ENCODE results near the gene MACIR.
"Not testable (repeated sequence)": the region's sequence is repeated elsewhere in the genome, so short reads cannot be mapped to it uniquely, and the experiment has no call there.

Gene MACIR, protein sequence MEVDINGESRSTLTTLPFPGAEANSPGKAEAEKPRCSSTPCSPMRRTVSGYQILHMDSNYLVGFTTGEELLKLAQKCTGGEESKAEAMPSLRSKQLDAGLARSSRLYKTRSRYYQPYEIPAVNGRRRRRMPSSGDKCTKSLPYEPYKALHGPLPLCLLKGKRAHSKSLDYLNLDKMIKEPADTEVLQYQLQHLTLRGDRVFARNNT

DNA sequence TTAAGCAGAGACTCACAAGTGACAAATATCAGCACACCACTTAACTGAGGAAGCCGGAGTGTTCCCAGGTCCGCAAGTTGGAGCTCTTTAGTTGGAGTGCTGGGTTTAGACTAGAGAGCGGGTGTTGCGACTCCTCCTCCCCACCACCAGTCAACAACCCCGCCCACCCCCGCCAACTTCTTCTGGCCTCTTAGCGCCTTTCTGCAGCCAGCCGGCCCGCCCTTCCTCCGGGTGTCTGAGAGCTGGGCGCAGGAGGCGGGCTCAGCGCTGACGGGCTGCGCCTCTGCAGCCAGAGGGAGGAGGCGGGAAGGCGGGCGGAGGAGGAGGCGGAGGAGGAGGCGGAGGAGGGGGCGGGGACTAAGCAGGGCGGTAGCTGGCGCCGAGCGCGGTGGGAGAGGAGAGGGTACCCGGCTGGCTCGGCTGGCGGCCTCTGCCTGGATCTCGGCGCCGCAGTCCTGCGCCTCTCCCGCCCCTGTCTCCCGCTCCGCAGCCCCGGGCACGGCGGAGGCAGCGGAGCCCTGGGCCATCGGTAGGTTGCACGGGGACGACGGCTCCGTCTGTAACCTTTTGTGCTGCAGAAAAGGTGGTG is at the start of gene MACIR:
Gene MACIR (plus strand): TSS at position 396 of the 589 bp plus-strand sequence. CDS start 17,157 bp downstream, outside the sequence.
- DNase-seq (ENCODE audit: low read depth, low spot score) = peak; percentile 81

DNA sequence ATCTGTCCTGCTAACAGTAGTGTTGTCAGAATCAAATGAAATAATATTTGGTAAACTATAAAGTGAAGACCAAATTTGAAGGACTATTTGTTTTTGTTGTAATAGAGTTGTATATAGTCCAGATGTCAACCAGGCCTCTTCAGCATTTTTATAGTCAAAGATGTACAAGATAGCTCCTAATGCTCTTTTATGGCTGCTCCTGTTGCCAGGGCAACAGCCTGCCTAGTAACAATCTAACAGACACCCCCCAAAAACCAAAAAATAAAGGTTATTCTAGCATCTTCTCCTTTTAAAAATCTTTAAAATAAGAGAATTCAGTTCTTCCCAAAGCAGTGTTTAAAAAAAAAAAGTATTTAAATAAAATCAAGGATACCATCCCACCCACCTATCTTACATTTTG is 49.5 kb upstream of the MACIR start:
- no peak for DNase-seq (ENCODE audit: low read depth, low spot score)

DNA sequence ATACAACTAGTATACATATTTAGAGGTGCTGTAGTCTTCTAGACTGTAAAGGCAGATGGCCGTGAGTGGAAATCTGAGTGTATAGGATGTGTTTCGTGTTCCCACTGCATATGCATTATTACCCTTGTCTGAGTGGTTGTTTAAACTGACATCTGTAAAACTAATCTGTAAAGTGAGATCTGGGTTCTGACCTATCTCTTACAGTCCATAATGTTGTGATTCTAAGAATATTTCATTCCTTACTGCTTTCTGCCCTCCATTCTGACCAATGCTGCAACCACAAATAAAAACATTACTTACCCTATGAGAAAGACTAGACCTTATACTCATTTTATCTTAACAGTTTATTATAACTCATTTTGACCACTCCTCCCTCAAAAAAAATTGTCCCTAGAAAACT is 47.6 kb upstream of the MACIR start:
- no peak for DNase-seq (ENCODE audit: low read depth, low spot score)

DNA sequence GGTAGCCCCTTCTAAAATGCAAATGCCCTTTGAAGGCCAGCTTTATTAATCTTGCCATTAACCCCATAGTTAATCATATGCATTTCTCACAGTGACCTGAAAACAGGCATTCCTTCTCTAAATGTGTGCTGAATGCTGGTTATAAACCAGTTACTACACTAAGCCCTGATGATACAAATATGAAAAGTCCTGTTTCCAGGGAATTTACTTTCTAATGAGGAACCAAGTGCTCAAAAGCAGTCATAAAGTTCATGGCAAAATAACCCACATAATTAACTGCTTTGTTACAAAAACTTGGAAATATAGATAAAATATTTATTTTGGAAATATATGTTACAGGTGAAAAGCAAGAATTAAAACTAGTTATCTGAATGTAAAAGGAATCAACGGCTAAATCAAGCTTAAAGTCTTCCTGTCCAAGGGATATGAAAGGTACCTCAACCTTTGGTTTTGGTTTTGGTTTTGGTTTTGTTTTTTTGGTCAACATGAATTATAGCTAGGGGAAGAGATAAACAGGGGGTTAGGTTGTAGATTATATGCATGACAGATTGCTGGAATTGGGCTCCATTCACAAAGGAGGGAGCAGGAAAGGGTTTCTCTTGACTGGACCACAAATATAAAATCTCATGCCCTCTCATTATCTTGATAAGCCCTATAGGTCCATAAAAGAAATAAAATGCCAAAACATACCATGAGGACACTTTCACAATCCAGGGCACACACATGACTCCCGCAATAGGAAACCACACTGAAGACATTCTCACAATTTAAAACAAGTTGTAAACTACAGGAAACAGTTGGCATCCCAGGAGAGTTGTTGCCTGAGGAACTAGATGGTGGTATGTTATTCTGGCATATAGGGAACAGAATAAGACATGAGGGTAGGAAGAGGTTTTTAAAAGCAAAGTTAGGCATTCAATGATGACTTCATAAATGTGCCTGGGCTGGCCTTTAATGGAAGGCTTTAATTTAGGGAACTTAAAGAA is 46.7 kb upstream of the MACIR start:
- no peak for DNase-seq (ENCODE audit: low read depth, low spot score)

DNA sequence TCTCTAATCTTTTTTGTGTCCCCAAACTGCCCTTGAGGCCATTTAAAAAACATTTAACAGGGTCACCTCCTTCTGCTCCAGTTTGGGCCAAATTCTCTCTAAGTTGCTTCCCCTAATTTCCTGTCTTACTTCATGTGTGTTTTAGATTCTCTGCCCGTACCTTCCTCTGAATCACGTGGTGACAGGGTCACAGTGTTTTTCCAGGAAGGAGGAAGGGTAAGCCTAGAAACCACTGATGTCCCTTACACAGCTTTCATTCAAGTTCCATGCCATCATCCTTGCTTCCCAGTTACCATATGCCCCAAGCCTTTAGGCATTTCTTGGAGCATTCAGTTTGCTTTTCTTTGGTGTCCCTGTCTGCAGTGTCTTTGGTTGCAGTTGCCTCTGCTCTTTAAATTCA is 42.4 kb upstream of the MACIR start:
- DNase-seq (ENCODE audit: low read depth, low spot score) = no peak

DNA sequence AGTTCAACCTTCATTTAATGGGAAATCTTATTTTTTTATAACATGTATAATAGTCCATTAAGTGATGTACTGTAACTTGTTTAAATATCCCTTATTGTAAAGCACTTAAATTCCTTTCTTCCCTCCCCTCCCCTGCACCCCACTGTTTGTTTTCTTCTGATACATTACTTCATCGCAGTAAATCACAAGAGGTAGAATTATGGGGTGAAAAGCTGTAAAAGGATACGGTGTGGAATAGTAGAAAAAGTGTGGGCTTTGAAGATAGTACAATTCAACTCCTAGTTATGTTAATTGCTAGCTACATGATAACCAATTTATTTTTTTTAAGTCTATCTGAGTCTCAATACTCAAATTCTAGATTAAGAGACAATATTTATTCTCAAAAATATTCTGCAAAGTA is 41.9 kb upstream of the MACIR start:
- no peak for DNase-seq (ENCODE audit: low read depth, low spot score)

DNA sequence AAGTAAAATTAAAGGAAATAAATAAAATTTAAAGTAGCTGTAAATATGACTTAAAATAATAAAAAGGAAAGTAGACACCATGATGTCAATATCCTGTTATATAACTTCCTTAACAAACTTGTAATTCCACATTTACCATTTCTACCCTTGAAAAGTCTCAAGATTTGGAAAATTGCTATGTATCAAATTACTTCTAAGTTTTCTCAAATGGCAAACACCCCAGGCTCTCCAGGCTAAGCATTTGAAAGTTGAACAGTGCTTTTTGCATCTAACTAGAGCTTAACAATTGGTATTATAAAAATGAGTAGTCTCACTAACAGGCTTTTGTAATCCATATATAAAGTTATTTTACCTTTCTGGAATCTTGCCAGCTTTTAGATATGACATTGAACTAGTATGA is 41.5 kb upstream of the MACIR start:
- no peak for DNase-seq (ENCODE audit: low read depth, low spot score)

DNA sequence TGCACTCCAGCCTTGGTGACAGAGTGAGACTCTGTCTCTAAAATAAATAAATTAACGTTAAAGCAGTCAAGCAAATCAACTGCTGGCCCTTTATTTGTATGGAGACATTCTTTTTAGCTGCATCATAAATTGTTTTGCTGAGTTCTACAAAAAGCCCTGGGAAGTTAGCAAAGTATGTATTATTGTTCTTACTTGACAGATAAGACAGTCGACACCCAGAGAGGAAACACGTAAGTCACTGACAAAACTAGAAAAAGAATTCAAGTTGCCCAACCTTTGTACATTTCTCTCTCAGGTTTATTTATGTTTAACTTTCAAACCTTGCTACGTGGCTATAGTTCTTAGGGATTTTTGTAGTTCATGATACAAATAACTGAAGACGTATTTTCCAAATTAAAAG is 40.4 kb upstream of the MACIR start:
- no peak for DNase-seq (ENCODE audit: low read depth, low spot score)

DNA sequence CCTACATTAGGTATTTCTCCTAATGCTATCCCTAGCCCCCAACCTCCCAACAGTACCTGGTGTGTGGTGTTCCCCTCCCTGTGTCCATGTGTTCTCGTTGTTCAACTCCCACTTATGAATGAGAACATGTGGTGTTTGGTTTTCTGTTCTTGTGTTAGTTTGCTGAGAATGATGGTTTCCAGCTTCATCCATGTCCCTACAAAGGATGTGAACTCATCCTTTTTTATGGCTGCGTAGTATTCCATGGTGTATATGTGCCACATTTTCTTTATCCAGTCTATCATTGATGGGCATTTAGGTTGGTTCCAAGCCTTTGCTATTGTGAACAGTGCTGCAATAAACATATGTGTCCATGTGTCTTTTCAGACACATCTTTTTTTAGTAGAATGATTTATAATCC is 39.5 kb upstream of the MACIR start:
- DNase-seq (ENCODE audit: low read depth, low spot score) = not testable (repeated sequence)

DNA sequence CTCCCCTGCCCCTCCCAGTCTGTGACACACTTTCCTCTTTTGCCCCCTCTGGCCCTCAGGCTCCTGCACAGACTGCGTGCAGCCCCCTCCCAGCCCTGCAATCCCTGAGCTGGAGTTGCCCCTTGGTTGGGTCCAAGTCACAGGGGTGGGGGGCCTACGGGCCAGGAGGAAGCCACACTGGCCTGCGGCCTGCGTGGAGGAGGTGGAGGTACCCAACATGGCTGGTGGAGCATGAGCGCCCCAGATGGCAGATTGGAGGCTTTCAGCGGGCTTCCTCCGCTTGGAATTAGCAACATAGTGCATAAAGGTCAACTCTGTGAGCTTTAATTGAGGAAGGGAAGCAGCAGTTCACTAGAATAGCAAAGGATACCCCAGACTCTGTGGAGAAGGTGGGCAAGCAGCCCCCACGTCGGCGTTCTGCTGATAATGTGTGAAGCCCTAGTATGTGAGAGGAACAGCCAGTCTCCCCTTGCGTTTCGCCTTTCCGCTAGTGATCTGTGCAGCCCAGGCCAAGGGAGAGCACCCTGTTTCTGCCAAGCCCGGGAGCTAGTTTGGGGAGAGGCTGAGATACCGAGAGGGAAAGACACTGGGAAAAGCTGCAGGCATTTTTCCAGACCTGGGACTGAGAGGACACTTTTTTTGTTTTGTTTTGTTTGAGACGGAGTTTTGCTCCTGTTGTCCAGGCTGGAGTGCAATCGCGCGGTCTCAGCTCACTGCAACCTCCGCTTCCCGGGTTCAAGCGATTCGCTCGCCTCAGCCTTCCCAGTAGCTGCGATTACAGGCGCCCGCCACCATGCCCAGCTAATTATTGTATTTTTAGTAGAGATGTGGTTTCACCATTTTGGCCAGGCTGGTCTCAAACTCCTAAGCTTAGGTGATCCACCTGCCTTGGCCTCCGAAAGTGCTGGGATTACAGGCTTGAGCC is 35.3 kb upstream of the MACIR start:
- no peak for DNase-seq (ENCODE audit: low read depth, low spot score)

DNA sequence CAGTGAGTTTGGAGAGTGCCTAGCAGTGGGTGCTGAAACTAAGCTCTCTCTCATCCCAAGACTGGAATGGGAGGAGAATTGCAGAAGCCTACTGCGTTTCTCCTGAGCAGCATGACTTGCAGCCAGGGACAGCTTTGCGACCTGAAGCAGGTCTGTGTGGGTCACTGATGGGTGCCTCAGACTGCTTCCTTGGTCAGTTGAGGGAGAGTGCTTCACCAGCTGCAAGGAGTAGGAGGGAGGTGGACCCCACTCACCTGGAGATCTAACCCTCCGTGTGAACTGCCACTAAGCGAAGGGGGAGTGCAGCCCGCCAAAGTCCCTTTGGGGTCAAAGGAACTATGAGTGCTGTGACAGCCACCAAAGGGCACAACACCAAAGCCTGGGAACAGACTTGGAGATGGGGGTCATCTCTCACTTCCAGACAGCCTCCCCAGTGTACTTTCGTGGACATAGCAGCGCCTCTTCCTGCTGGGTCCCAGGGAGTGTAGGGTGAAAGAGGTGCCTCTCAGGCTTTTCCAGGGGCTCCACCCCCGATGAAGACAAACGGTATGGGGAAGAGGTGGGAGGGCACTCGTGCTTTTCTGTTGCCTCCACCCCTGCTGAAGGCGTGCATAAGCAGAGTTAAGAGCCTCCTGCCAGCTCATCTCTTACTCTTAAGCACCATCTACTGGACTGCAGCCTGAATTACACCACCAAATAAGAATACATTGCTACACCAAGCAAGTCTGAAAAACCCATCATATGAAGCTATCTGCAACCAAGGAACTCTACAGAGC is 34.3 kb upstream of the MACIR start:
- DNase-seq (ENCODE audit: low read depth, low spot score) = peak; percentile 64

DNA sequence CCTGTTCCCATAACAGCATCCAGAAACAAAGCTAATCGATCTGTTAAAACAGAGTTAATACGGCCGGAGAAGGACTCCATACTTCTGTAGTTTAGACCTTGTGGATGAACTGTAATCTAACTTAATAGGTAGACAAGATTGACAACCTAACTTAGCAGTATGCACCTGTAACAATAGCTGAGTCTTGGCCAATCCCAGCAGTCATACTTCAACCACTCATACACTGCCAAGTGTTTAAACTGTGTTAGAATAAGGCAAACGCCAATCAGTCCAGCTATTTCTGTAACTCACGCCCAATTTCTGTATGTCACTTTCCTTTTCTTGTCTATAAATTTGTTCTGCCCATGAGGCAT is 33.7 kb upstream of the MACIR start:
- no peak for DNase-seq (ENCODE audit: low read depth, low spot score)

DNA sequence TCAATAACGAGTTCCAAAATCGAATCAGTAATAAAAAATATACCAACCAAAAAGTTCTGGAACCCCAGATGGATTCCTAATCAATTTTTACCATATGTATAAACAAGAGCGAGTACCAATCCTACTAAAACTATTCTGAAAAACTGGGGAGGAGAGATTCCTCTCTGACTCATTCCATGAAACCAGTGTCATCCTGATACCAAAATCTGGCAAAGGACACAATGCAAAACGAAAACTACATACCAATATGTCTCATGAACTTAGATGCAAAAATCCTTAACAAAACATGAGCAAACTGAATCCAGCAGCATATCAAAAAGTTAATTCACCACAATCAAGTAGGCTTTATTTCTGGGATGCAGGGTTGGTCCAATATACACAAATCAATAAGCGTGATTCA is 30.5 kb upstream of the MACIR start:
- DNase-seq (ENCODE audit: low read depth, low spot score) = no peak

DNA sequence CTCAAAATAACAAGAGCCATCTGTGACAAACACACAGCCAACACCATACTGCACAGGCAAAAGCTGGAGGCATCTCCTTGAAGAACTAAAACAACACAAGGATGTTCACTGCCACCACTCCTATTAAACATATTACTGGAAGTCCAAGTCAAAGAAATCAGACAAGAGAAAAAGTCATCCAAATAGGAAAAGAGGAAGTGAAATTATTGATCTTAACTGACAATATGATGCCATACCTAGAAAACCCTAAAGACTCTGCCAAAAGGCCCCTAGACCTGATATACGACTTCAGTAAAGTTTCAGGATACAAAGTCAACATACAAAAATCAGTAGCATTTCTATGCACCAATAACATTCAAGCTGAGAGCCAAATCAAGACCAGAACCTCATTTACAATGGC is 30.0 kb upstream of the MACIR start:
- DNase-seq (ENCODE audit: low read depth, low spot score) = no peak

DNA sequence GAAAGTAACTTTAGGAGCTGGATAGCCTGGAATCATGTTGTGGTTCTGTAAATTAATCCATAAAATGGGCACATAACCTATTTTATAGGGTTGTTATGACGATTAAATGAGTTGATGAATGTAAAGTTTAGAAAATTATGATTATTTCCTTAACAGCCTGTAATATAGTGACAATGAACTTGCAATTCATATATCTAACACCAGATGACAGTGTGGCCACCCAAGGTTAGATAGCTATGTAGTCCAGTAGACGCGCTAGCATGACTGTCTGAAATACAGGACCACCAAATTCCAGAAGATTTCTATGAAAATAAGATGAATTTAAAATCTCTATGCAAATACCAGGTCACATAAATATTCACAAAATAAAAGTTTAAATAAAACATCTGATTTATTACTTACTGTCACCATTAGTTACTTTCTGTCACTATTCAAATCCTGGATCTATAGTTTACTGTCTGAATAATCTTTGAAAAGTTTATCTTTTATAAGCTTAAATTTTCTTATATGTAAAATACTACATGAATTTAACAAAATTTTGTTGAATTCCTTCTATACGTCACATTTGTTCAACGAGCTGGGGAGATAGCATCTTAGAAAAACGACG is 26.1 kb upstream of the MACIR start:
- no peak for DNase-seq (ENCODE audit: low read depth, low spot score)

DNA sequence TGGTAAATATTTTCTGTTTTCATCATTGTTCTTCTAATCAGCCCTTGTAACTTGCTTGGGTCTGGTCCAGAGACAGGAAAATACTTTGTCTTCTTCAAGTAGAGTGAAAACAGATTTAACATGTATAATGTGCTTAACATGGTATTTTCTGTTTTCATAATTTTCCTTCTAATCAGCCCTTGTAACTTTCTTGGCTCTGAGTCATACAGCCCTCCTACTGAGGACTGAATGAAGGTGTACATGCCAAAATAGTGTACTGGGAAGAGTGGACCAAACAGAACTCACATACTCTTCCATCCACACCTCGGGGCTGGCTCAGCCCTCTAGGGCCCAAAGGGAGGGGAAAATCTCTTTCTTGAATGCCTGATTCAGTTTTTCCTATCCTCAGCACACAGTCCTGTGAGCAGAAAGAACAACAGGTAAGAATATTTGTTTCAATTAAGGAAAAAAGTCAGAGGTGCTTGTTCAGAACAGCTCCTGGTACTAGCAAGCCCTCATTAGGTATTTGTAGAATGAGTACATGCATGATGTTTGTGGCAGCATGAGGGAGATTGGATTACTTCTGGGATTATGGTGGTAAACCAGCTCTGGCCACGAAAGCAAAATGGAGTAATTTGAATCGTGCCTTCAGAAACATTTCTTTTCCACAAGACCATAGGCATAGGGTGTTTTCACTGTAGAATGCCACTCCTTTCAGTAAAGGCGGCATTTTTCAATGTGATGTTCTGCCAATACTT is 24.2 kb upstream of the MACIR start:
- no peak for DNase-seq (ENCODE audit: low read depth, low spot score)

DNA sequence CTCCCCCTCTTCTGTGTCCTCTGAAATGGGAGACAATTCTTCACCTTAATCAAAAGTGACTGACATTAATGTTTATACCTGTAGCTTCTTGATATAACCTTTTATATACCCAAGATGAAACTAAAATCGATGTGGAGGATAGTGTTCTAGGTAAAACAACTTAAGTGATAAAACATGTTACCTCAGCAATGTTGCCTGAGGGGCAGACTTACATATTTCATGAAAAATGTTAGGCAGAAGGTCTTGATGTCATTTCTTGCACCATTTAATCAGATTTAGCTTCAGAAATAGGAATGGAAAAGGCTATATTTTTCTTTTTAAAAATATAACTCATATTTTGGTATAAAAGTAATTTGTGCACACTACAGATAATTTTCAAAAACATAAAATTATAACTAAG is 22.7 kb upstream of the MACIR start:
- DNase-seq (ENCODE audit: low read depth, low spot score) = no peak

DNA sequence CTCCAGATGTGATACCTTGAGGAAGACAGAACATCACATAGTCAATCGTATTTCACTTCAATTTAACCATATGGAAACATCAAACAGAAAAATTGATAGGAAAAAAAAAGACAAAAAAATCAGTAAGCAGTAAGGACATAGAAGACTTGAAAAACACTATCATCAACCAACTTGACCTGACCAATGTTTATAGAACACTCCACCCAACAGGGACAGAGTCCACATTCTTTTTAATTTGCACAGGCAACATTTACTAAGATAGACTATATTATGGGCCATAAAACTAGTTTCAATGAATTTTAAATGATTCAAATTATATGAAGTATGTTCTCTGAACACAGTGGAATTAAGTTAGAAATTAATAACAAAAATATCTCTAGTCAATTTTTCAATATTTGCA is 20.8 kb upstream of the MACIR start:
- DNase-seq (ENCODE audit: low read depth, low spot score) = no peak

DNA sequence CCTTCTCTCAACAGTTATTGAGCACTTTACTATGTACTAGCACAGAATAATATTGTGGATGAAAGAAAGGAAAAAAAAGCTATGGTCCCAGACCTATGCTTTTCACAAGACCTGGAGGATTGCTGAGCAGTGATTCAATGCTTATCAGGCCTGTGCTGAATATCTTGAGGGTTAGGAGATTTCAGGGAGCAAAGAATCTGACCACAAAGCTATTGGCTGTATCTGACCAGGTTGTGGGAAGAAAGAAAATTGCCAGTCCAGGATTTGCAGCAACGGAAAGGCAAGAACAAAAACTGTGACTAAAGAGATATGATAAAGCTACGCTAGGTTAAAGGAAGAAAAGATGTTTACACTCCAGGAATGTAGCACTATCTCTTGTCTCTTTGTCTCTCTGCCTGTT is 14.9 kb upstream of the MACIR start:
- no peak for DNase-seq (ENCODE audit: low read depth, low spot score)

DNA sequence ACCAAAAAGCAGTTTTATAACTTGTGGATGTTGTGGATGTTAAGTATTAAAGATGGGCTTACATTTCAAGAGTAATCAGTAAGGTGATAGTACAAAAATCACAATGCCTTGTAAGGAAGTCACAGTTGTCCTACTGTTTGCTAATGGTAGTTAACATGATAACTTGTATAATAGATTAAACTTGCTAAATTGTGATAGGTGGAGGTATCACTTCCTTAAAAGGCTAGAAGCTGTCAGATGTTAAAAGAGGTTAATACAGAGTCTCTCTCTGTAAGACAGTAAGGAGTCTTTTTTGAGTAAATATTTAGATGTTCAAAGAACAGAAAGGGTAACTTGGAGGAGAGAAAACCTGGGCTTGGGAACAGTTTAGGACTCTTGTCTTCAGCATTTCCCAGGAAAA is 14.2 kb upstream of the MACIR start:
- no peak for DNase-seq (ENCODE audit: low read depth, low spot score)
